ENCODE data around the gene PNPLA8. TPM values are rescaled to one million over a fixed set of nuclear protein-coding genes. Genes with fewer than 3 reads are reported as not detected.

The PNPLA8 gene
- total and polyA plus RNA-seq, 2 donors (not counting 3 experiments of a cell fraction or from before 2014, with no cell fraction given), result 5.9 to 19.9 TPM

- no TSS peak for BruUV-seq (replicated peaks)
- H3K9ac ChIP-seq (replicated peaks; ENCODE audit: extremely low read depth, insufficient read depth, low read length), result no peak overlapping the region
- intact Hi-C loops (cut with micrococcal nuclease) (no loop called here), dilution Hi-C loops (cut with MboI; ENCODE audit: extremely low pct_ligation_motif_present, low sequenced_read_pairs) (no loop called here)
- no peaks in the 10 kb centered on the region for H3K36me3 ChIP-seq (ENCODE audit: control insufficient read depth in 2 of 2, extremely low read depth in 1 of 2, insufficient read depth in 2 of 2, low read length in 2 of 2)
- H3K4me3 ChIP-seq (replicated peaks in 1 of 3; ENCODE audit: insufficient read depth in 1 of 3, low read depth in 1 of 3, low read length in 3 of 3), result no peak overlapping the region
- DNase-seq (ENCODE audit: low read depth, low spot score) (no peak), FAIRE-seq (no peak)
- CTCF ChIA-PET, result interaction anchor here (0.7 to 1.5 kb wide), 8 partner anchors 10 to 253 kb away, joined by 3 to 6 read pairs (median 4); no protein-coding TSS in a partner anchor
- H3K4me2 ChIP-seq (ENCODE audit: insufficient read depth, low read length), result no peak overlapping the region
- H3K9me3 ChIP-seq (replicated peaks; ENCODE audit: control insufficient read depth, insufficient read depth, low read length), result no peaks in the 10 kb centered on the region
- POLR2A ChIA-PET, result no interaction called here
- no peaks in the 10 kb centered on the region for H3K9me1 ChIP-seq (replicated peaks; ENCODE audit: control insufficient read depth, extremely low read depth, insufficient read depth, low read length)
- no peak overlapping the region for H2AFZ ChIP-seq (ENCODE audit: low read depth, low read length)
- H3K27ac ChIP-seq (ENCODE audit: insufficient read depth, low read depth, low read length), result no peak overlapping the region
- H4K20me1 ChIP-seq (replicated peaks; ENCODE audit: control insufficient read depth, extremely low read depth, insufficient read depth, low read length), result no peaks in the 10 kb centered on the region
- H3K79me2 ChIP-seq (ENCODE audit: control insufficient read depth, insufficient read depth, low read length), result peaks cover 86% of the 10 kb centered on the region
- TF ChIP-seq CTCF (IDR thresholded peaks at IDR 0.05; ENCODE audit: extremely low read depth in 1 of 2, insufficient read depth in 1 of 2, low read depth in 1 of 2, low read length in 2 of 2) (no peak), MAX (IDR thresholded peaks at IDR 0.05; ENCODE audit: insufficient read depth, insufficient read length) (no peak), JUN (IDR thresholded peaks at IDR 0.05; ENCODE audit: borderline replicate concordance, insufficient read depth, insufficient read length, low read depth) (no peak), EZH2 (IDR thresholded peaks at IDR 0.05; ENCODE audit: borderline replicate concordance, low read depth, low read length, severe bottlenecking) (no peak), GATA2 (IDR thresholded peaks at IDR 0.05; ENCODE audit: insufficient read depth, insufficient read length, low read depth, low read length) (no peak), FOS (IDR thresholded peaks at IDR 0.05; ENCODE audit: borderline replicate concordance, insufficient read depth, low read length) (no peak), POLR2AphosphoS5 (IDR thresholded peaks at IDR 0.05; ENCODE audit: insufficient read depth, low read depth, low read length) (no peak), POLR2A (IDR thresholded peaks at IDR 0.05; ENCODE audit: low read depth, low read length) (no peak), MYC (IDR thresholded peaks at IDR 0.05; ENCODE audit: low read depth, low read length) (no peak)
- H3K4me1 ChIP-seq (ENCODE audit: control insufficient read depth, extremely low read depth, insufficient read depth, low read length), result peaks cover 18% of the 10 kb centered on the region
- no peaks in the 10 kb centered on the region for H3K27me3 ChIP-seq (ENCODE audit: control insufficient read depth in 2 of 2, insufficient read depth in 2 of 2, low read length in 2 of 2)
Measured at GRCh38 chr7:108431099-108431498, 94.8 kb downstream of the PNPLA8 start.

Measured in endothelial cell of umbilical vein (primary cell).